GM18499 (cell line): Measurements from ENCODE around the gene SRD5A3.
"Not testable (repeated sequence)": the region's sequence is repeated elsewhere in the genome, so short reads cannot be mapped to it uniquely, and the experiment has no call there.

Source experiments
- ATAC-seq: cut with Tn5 transposase; IDR thresholded peaks from one replicate; pipeline ENCODE4 v1.9.1; 2021; ENCODE audit warnings: moderate number of reproducible peaks; ENCODE audit not compliant: insufficient read depth, unreplicated experiment

The SRD5A3 gene

GRCh38 chr4:55343887-55344286 is 2.2 kb upstream of the SRD5A3 start:
- ATAC-seq, result no peak

DNA sequence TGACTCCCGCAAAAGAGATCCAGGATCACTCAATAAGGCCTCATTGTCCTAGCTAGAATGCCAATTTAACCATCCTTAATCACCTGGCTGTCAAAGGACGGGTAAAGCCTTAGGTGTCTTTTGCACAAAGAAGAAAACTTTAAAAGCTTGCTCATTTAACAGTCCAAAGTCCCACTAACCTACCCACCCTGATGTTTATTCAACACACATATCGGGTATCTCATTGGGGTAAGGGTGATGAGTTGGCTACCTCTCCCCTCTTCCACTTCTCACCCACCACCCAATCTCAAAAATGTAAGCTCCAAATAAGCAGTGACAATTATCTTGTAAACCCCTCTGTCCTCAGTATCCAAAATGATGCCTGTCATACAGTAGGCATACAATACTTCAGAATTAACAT is 988 bp upstream of the SRD5A3 start:
- ATAC-seq, result no peak

DNA sequence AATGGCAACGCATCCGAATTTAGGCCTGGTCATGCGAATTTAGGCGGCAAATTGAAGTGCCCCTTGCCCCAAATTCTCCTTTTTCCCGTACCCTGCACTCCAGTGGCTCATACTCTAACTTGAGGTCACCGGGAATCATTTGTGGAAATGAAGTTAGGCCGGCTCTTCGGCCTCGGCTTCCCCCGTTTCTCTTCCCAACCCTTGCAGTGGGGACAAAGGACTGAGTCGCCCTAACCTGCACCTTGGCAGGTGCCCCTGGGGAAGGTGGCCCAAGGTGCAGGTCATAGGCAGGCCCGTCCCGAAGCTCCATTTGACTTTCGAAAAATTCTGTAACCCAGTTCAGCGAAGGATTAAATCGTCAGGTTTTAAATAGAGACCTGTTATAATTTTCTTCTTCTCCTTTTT is 811 bp downstream of the SRD5A3 start:
- ATAC-seq, result no peak

DNA sequence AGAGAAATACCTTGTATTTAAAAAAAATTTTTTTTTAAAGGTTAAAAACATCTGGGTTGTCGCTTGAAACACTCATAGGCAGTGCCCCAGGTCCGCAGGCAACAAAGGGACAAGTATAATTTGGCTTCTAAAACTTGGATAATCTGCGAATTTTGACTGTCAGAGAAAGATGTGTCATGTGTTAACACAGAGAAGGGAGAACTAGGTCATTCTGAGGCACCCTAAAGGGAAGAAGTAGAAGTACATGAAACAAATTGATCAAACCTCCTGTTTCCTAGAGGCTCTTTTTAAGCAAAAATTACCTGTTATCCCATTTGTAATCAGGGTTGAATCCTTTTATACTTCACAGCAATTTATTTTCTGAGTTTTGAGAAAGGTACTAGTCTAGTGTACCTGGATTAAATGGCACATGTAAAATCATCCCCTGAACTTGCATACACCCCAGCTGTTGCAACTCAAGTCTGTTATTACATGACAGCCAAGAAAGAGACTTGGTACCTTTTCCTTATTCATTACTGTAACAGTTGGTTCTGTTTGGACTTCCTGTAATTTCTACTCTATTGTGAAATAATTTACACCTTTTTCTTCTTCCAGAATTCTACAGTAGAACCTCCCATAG is 1.7 kb downstream of the SRD5A3 start:
- no peak for ATAC-seq

- ATAC-seq, result no peak
These were observed 2.4 kb downstream of the SRD5A3 start for GRCh38 chr4:55348466-55348865.

DNA sequence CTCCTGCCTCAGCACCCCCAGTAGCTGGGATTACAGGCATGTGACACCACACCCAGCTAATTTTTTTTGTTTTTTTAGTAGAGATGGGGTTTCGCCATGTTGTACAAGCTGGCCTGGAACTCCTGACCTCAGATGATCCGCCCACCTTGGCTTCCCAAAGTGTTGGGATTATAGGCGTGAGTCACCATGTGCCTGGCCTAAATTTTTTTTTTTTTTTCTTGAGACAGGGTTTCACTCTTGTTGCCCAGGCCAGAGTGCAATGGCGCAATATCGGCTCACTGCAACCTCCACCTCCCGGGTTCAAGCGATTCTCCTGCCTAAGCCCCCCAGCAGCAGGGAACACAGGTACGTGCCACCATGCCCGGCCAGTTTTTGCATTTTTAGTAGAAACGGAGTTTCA is 4.8 kb downstream of the SRD5A3 start:
- ATAC-seq, result not testable (repeated sequence)

DNA sequence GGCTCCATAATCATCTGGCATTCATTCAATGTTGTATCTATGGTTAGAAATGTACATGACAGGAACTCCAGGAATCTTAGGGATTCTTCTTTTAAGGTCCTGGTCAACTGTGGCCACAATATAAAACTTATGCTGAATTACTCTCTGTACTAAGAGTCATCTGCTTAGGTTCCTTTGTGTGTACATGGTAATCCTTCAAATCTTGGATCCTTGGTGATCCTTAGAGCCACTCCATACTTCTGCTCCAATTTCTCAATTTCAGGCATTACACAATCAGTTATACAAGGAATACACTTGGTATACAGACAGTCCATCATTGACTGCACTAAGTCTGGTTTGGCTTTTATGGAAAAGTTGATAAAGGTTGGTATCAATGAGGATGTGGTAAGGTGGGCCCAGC is 5.8 kb downstream of the SRD5A3 start:
- no peak for ATAC-seq

- ATAC-seq, result no peak
These were observed 6.7 kb downstream of the SRD5A3 start for GRCh38 chr4:55352726-55353125.

GRCh38 chr4:55353228-55353747 is 7.2 kb downstream of the SRD5A3 start:
- not testable (repeated sequence) for ATAC-seq

GRCh38 chr4:55354648-55355047 is 8.6 kb downstream of the SRD5A3 start:
- no peak for ATAC-seq

DNA sequence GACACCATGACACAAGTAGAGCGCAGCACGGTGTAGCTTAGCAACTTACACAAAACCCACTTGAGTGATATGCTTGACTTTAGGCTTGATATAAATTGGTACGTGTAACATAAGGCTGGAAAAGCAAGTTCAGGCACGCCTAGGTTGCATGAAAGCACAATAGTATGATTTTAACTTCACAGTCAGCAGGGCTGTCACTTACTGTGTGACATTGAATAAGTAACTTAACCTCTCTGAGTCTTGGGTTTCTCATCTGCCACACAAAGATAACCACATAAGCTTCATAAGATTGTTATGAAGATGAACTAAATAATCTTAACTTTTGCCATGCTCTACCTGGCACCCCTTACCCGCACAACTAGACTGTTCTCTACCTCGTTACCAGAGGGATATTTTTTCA is 9.5 kb downstream of the SRD5A3 start:
- no peak for ATAC-seq

GRCh38 chr4:55356991-55357461 is 11.0 kb downstream of the SRD5A3 start:
- ATAC-seq, result no peak

GRCh38 chr4:55358246-55358645 is 12.2 kb downstream of the SRD5A3 start:
- ATAC-seq, result no peak

GRCh38 chr4:55358668-55359067 is 12.6 kb downstream of the SRD5A3 start:
- peak; percentile 85 for ATAC-seq

DNA sequence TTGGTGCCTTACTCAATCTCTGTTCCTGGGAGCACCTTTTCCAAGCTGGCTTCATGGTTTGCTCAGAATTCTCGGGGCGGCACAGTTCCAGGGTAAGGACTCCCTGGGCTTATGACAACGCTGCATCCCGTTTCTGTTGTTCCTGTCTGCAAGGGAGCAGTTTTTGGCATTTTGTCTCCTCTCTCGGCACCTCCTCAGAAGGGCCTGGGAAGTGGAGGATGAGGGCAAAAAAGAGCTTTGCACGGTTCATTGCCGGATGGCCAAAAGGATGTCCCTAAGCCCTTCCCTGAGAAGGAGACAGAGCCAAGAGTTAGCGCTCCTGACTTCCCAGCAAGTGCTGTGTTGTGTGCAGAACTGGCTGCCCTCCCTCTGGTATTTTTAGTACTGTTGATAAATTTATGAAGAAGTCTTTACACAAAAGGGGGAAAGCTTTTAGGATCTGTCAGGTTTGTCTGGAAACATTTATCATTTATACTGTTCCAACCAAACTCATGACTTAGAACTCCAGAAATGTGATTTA is 13.4 kb downstream of the SRD5A3 start:
- no peak for ATAC-seq

GRCh38 chr4:55362938-55363337 is 16.9 kb downstream of the SRD5A3 start:
- ATAC-seq, result not testable (repeated sequence)

DNA sequence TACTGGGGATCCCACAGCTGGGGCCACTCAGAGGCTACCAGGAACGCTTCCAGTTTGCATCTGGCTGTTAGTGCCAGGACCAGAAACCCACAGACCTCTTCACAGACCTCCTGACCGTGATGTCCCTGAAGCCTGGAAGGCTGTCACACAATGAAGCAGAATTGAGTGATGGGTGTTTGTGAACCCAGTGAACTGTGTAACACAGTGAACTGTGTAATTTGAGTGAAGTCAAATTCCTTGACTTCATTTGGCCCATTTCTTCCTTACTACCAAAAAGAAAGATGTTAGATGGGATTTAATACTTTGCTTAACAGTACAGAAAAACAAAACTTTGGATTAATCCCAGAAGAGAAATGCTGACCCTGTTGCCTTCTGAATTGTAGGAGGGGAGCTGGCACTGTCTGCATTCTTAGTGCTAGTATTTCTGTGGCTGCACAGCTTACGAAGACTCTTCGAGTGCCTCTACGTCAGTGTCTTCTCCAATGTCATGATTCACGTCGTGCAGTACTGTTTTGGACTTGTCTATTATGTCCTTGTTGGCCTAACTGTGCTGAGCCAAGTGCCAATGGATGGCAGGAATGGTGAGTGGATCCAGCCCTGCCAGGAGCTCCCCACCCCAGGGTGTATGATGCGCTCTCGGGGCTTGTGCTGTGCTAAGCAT is 17.8 kb downstream of the SRD5A3 start:
- ATAC-seq, result no peak

DNA sequence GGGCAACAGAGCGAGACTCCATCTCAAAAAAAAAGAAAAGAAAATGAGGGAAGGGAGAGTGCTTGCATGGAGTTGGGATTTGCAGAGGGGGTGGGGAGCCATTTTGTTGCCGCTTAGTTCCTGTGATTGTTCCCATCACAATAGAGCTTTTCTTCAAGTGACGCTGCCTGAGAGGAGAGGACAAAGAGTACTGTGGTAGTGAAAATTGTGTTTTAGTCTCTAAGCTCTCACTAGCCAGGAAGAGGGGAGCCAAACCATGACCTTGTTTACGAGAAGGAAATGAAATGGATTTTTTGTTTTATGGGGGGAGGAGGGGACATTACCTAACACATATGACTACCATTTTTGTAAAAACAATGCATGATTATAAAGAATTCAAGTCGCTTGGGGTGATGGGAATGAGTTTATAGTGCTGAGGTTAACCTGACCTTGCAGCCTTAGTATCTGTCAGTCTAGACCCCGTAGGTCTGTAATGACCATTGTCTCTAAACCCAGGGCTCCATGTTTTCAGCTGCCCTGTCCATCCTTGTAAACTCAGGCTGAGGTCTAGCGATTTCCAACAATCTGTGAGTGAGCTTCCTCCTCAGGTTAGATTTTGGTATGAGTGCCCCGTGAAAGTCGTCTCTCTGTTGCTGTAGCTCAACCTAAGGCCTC is 18.8 kb downstream of the SRD5A3 start:
- no peak for ATAC-seq

DNA sequence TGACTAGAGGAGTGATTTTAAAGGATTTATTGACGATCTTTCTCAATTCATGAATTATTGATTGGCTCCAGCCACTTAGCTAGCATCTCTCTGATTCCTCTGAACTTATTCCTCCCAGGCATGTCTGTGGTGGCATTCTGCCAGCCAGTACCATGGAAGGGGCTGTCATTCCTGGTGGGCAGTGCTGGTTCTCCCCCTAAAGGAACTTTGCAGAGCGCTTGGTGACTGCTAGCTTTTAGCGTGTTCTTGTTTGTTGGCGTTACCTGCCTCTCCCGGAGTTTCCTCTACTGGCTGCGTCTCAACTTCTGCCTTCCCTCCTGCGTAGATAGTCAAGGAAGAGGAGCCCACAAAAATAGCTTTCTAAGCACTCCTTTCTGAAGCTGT is 19.3 kb downstream of the SRD5A3 start:
- ATAC-seq, result no peak

GRCh38 chr4:55366621-55367020 is 20.6 kb downstream of the SRD5A3 start:
- no peak for ATAC-seq

- no peak for ATAC-seq
These were observed 21.2 kb downstream of the SRD5A3 start for GRCh38 chr4:55367084-55367722.
